Keratinocyte (primary cell): ENCODE results near the gene LRRC9. TPM values are rescaled to one million over a fixed set of nuclear protein-coding genes. Genes with fewer than 3 reads are reported as not detected.

Experiments
- DNase-seq: peaks from one replicate; pipeline ENCODE4 v3.0.0-alpha.2; 2011; ENCODE audit warnings: low read depth, missing footprints, low spot score
- FAIRE-seq: peaks from 2 replicates; lab custom pipeline; 2011; peaks lifted over from hg19 to GRCh38; lab: Jason Lieb, UNC
- H2AFZ ChIP-seq: 2 replicates; pipeline ENCODE4 v1.6.0; 2012; ENCODE audit warnings: low read length, control low read depth, inconsistent platforms; ENCODE audit not compliant: control insufficient read depth
- H3K27ac ChIP-seq: 2 replicates; pipeline ENCODE4 v1.5.1; 2011; ENCODE audit warnings: low read length; ENCODE audit not compliant: control insufficient read depth, insufficient read depth
- H3K27me3 ChIP-seq: 3 replicates; pipeline ENCODE4 v1.6.0; 2011; ENCODE audit warnings: low read length; ENCODE audit not compliant: control insufficient read depth, insufficient read depth; ENCODE audit errors: extremely low read depth
- H3K36me3 ChIP-seq, 2 experiments: 2 replicates in 1 of 2; 3 replicates in 1 of 2; pipeline ENCODE4 v1.5.1; 2011; ENCODE audit warnings: low read length in 2 of 2, mild to moderate bottlenecking in 1 of 2; ENCODE audit not compliant: control insufficient read depth in 2 of 2, insufficient read depth in 2 of 2; ENCODE audit errors: extremely low read depth in 1 of 2
- H3K4me1 ChIP-seq: 3 replicates; pipeline ENCODE4 v1.5.1; 2011; ENCODE audit warnings: low read length; ENCODE audit not compliant: control insufficient read depth, insufficient read depth; ENCODE audit errors: extremely low read depth
- H3K4me2 ChIP-seq: 3 replicates; pipeline ENCODE4 v1.6.0; 2011; ENCODE audit warnings: low read depth, low read length; ENCODE audit not compliant: control insufficient read depth, insufficient read depth; ENCODE audit errors: extremely low read depth
- H3K4me3 ChIP-seq, 3 experiments: fragments of 200-600 bp in 1 of 3; sonication (generic) in 1 of 3; 2 replicates in 2 of 3; 3 replicates in 1 of 3; pipeline ENCODE4 v1.5.1; 2011 to 2016; ENCODE audit warnings: low read length in 3 of 3, mild to moderate bottlenecking in 3 of 3, control low read depth in 2 of 3, inconsistent platforms in 1 of 3, low read depth in 1 of 3, mixed read lengths in 1 of 3, mixed run types in 1 of 3, moderate library complexity in 1 of 3; ENCODE audit not compliant: control insufficient read depth in 2 of 3, insufficient read depth in 2 of 3; ENCODE audit errors: extremely low read depth in 1 of 3
- H3K79me2 ChIP-seq: 2 replicates; pipeline ENCODE4 v1.6.0; 2012; ENCODE audit warnings: low read length; ENCODE audit not compliant: control insufficient read depth, insufficient read depth
- H3K9ac ChIP-seq: 3 replicates; pipeline ENCODE4 v1.6.0; 2011; ENCODE audit warnings: low read length; ENCODE audit not compliant: control insufficient read depth, insufficient read depth; ENCODE audit errors: extremely low read depth
- H3K9me1 ChIP-seq: 3 replicates; pipeline ENCODE4 v1.6.0; 2011; ENCODE audit warnings: low read length; ENCODE audit not compliant: control insufficient read depth, insufficient read depth; ENCODE audit errors: extremely low read depth
- H3K9me3 ChIP-seq: 2 replicates; pipeline ENCODE4 v1.5.1; 2012; ENCODE audit warnings: low read depth, low read length; ENCODE audit not compliant: control insufficient read depth
- H4K20me1 ChIP-seq: 3 replicates; pipeline ENCODE4 v1.6.0; 2011; ENCODE audit warnings: low read length; ENCODE audit not compliant: control insufficient read depth, insufficient read depth; ENCODE audit errors: extremely low read depth
- EZH2 ChIP-seq: IDR thresholded peaks from one replicate; pipeline ENCODE4 v1.6.1; 2012; ENCODE audit warnings: inconsistent platforms, mild to moderate bottlenecking, low read length, moderate library complexity
- dilution Hi-C: fragments of 300-500 bp; cut with MboI; formaldehyde crosslinking; loops from one replicate; pipeline ENCODE4 v1.7.0; 2020; ENCODE audit warnings: low sequenced_read_pairs; ENCODE audit not compliant: extremely low pct_ligation_motif_present
- polyA plus RNA-seq, 5 experiments: library from polyadenylated mRNA; depleted of rRNA in 3 of 5; stranded (reverse) in 3 of 5; stranded (forward) in 1 of 5; unstranded in 1 of 5; fragments of >200 nt; gene quantifications; 1 replicate in 1 of 5; 2 replicates in 3 of 5; 3 replicates in 1 of 5; pipeline versions ENCODE4 v1.2.1 to v1.2.3, GENCODE V29; 2011 to 2012; ENCODE audit warnings: missing spikeins in 2 of 5, low read depth in 1 of 5, low replicate concordance in 1 of 5
- TF ChIP-seq, protein P1 (sequence below), 3 experiments: IDR thresholded peaks in 1 of 3; conservative IDR thresholded peaks in 1 of 3; optimal IDR thresholded peaks in 1 of 3; 2 replicates in 2 of 3; 3 replicates in 1 of 3; pipeline versions ENCODE3 to v1.5.1; 2011; ENCODE audit warnings: low read length in 3 of 3, mild to moderate bottlenecking in 3 of 3, moderate library complexity in 2 of 3, control low read depth in 1 of 3, inconsistent platforms in 1 of 3; ENCODE audit not compliant: insufficient read depth in 2 of 3; ENCODE audit errors: extremely low read depth in 1 of 3

Gene LRRC9
- polyA plus RNA-seq, 1 donor (not counting 4 experiments of a cell fraction or from before 2014, with no cell fraction given), result not detected

DNA sequence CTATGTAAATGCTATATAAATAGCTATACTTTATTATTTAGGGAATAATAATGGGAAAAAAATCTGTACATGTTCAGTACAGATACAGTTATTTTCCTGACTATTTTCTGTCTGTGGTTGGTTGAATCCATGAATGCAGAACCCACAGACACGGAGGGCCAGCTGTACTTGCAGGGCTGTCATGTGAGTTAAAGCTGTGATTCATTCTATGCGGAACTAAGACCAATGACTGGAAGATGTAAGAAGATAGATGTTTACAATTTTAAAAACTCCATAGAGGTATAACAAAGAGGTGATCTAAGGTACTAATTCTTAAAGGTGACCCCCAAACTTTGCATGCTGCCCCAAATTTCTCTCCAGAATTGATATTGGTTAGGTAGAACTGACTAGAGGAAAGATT, 186.4 kb downstream of the LRRC9 start:
- Histone ChIP-seq H3K27ac (no peak overlapping the region), H3K9me3 (no peaks in the 10 kb centered on the region), H3K27me3 (no peaks in the 10 kb centered on the region), H4K20me1 (no peaks in the 10 kb centered on the region), H2AFZ (no peak overlapping the region), H3K4me1 (peaks cover 2% of the 10 kb centered on the region), H3K79me2 (peaks cover 81% of the 10 kb centered on the region), H3K9me1 (peaks cover 3% of the 10 kb centered on the region), H3K36me3 (peaks cover 7 to 9% of the 10 kb centered on the region in 2 experiments), H3K4me2 (no peak overlapping the region), H3K9ac (no peak overlapping the region), H3K4me3 (no peak overlapping the region)
- dilution Hi-C loops, result no loop called here
- DNase-seq (no peak), FAIRE-seq (no peak)
- TF ChIP-seq EZH2, result no peak
- TF ChIP-seq, protein P1, sequence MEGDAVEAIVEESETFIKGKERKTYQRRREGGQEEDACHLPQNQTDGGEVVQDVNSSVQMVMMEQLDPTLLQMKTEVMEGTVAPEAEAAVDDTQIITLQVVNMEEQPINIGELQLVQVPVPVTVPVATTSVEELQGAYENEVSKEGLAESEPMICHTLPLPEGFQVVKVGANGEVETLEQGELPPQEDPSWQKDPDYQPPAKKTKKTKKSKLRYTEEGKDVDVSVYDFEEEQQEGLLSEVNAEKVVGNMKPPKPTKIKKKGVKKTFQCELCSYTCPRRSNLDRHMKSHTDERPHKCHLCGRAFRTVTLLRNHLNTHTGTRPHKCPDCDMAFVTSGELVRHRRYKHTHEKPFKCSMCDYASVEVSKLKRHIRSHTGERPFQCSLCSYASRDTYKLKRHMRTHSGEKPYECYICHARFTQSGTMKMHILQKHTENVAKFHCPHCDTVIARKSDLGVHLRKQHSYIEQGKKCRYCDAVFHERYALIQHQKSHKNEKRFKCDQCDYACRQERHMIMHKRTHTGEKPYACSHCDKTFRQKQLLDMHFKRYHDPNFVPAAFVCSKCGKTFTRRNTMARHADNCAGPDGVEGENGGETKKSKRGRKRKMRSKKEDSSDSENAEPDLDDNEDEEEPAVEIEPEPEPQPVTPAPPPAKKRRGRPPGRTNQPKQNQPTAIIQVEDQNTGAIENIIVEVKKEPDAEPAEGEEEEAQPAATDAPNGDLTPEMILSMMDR (optimal IDR thresholded peaks at IDR 0.05 in 1 of 3, IDR thresholded peaks at IDR 0.05 in 1 of 3, conservative IDR thresholded peaks at IDR 0.05 in 1 of 3; ENCODE audit: extremely low read depth in 1 of 3, insufficient read depth in 2 of 3, low read length in 3 of 3), result no peak

DNA sequence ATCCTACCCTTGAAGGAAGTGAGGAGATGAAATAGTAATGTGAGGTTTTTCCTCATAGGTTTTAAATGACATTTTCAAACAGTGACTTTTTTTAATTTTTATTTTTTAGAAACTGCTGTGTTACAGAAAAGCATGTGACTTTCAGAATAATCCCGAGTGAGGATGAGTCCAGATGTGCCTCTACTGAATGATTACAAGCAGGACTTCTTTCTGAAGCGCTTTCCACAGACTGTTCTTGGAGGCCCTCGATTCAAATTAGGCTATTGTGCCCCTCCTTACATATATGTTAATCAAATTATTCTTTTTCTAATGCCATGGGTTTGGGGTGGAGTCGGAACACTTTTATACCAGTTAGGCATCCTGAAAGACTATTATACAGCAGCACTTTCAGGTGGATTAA, 187.5 kb downstream of the LRRC9 start:
- peaks cover 7 to 9% of the 10 kb centered on the region in 2 experiments for H3K36me3 ChIP-seq
- no peak overlapping the region for H3K9ac ChIP-seq
- TF ChIP-seq, protein P1 (optimal IDR thresholded peaks at IDR 0.05 in 1 of 3, IDR thresholded peaks at IDR 0.05 in 1 of 3, conservative IDR thresholded peaks at IDR 0.05 in 1 of 3; ENCODE audit: extremely low read depth in 1 of 3, insufficient read depth in 2 of 3, low read length in 3 of 3), result no peak
- TF ChIP-seq EZH2, result no peak
- no peak overlapping the region for H3K4me2 ChIP-seq
- H3K27me3 ChIP-seq, result no peaks in the 10 kb centered on the region
- DNase-seq (no peak), FAIRE-seq (no peak)
- H4K20me1 ChIP-seq, result no peaks in the 10 kb centered on the region
- H3K27ac ChIP-seq, result no peak overlapping the region
- H3K9me1 ChIP-seq, result peaks cover 3% of the 10 kb centered on the region
- no peaks in the 10 kb centered on the region for H3K9me3 ChIP-seq
- H3K79me2 ChIP-seq, result peaks cover 77% of the 10 kb centered on the region
- dilution Hi-C loops, result no loop called here
- H3K4me3 ChIP-seq, result no peak overlapping the region
- no peaks in the 10 kb centered on the region for H3K4me1 ChIP-seq
- H2AFZ ChIP-seq, result no peak overlapping the region
